Activated T-cell treated with anti-CD3 and anti-CD28 coated beads, Interleukin-2, amount 50 U/mL, for 48 hours (primary cell): Measurements from ENCODE around the gene TRIO.

ENCODE experiments used
- DNase-seq, 2 experiments: peaks; one replicate each; pipeline ENCODE4 v3.0.0-alpha.2; 2020

The TRIO gene

DNA sequence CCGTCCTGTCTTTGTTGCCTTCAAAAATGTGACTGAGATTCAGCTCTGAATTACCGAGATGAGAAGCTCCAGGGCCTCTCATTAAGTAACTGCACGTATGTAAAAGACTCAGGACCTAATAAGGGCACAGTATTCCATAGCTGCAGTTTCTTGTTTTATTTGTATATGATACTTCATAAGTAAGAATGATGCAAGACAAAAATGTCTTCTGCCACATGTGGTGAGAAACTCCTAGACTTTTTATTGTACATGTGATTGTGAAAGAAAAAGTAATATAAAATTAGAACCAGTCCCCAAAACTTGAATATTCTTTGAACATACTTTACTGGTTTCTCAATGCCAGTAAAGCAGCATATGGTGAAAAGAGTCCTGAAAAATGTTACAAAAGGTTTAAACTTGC, 328.4 kb downstream of the TRIO start:
- no peak for DNase-seq

DNA sequence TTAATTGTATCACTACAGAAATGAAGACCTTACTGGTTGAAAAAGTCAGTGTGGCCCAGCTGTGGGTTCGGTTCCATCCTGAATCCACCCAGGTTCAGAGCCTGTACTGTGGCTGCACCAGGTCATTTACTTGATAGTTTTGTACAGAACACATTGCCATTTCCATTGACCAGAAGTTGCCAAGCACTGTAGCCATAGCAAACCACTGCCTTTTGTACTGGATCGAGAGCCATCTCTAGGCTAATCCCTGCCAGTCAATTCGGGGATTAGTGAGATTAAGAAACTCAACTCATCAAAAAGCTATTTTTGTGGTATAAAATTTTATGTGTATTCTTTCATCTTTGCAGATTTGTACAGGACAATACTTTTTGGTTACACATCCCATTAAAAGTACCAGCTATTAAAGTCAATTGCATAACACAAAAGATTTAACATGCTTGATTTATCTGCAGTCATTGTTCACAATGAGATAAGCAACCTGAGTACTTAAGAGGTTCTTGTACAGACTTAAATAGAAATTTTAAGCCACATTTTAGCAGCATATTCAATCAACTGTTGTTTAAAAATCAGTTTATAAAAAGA, 329.9 kb downstream of the TRIO start:
- no peak for DNase-seq

DNA sequence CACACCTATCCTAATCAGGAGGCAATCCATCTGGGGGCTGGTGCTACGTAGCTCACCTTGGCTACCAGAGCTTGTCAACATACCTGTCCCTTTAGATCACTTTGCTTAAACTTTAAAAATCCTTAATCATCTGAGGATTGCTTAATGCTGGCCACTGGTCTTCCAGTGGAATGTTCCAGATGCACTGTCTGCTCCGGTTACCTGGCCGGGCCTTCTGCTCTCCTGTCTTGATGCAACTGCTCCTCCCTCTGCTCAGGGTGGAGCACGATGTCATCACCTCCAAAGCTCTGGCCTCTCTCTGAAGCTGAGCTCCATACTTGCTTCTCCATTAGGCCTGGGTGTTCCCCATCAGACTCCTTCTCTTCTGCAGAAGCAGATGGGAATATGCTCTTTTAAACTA, 331.9 kb downstream of the TRIO start:
- no peak for DNase-seq

DNA sequence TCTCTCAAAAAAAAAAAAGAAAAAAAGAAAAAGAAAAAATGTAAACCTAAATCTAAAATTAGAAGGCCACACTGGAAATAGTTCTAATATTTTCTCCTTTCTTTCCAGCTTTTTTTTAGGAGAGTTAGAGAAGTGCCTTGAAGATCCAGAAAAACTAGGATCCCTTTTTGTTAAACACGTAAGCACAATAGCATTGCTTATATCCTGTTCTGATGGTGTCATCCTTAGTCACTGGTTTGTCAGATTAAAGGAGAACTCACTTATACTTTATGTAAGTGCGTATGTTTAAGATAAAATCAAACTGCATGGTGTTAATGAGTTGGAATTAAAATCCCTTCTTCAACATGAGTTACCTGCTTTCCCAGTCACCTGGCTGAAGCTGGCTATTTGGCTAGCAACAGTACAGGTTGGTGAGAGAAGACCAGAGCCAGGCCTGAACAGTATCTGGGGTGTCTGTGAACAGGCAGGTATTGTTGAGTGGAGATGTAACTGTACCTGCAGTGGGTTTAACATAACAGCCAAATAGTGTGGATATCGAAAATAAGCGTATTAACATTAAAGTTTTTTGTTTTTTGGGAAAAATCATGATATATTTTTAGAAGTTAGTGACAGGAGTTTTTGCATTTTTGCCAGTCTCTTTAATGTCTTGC, 333.8 kb downstream of the TRIO start:
- DNase-seq: no peak

DNA sequence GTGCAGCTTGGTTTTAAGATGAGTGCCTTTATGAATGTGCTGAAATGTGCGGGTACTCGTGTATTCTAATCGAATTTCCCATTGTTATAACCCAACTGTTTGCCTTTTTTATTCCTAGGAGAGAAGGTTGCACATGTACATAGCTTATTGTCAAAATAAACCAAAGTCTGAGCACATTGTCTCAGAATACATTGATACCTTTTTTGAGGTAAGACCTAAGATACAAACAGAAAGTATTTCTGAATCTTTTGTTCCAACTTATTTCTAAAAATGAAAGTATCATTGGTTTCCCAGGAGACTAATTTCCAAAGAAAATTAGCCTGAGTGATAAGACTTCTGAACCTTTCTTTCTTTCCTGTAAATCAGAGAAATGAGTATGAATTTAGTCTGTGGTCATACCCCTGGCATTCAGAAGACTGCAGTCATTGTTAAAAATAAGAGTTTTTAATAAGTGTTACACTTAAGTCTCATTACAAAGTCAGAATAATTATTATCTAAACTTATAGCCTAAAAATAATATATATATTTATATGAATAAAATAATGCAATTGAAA, 336.1 kb downstream of the TRIO start:
- DNase-seq: no peak

DNA sequence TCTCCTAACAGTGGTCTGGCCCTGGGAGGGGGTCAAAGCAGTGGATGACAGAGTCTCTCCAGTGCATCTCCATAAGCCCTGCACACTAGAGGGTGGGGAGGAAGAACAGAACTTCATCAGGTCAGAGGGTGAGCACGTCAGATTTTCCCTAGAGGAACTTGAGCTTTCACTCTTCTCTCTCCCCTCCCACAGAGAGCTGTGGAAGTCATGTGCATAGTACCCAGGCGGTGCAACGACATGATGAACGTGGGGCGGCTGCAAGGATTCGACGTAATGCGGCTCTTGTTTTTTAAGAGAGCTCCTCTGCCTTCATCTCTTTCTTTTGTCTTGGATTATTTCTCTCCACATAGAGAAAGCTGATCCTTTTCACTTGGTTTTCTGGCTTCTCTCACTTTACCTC, 338.2 kb downstream of the TRIO start:
- DNase-seq: no peak

DNA sequence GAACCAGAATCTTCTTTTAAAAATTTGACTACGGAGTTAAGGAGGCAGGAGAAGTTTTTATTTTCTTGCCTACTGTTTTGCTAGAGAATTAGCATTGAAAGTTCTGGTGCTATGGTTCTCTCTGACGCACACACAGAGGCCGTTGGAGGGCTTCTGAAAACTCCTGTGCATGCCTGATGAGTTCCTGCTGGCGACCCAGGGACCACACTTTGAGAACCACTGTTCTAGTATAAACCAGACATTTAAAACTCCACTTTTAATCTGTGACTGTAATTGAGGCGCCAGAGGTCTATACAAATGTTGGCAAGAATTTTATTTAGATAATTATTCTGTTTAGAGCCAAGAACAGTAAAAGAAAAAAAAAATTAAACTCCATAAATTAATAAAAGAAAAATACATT, 338.9 kb downstream of the TRIO start:
- no peak for DNase-seq

DNA sequence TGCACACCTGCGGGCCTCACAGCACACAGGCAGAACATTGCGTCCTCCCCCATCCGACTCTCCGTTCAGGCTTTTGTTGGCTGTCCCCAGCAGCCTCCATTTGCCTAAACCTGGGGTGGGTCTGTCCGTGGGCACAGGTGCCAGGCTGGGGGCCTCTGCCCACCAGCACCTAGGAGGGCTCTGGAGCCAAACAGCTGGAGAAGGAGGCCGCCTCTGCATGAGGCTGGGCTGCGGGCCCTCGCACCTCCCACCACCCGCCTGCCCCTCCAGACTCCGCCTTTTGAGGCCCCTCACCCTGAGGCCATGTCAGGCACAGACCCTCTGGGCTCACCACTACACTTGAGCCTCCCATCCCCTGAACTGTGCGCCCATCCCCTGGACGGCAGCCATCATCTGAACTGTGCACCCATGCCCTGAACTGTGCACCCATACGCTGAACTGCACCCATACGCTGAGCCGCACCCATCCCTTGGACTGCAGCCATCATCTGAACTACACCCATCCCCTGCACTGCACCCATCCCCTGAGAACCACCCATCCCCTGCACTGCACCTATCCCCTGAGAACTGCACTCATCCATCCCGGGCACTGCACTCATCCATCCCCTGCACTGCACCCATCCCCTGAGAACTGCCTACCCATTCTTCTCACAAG, 340.5 kb downstream of the TRIO start:
- DNase-seq: no peak

DNA sequence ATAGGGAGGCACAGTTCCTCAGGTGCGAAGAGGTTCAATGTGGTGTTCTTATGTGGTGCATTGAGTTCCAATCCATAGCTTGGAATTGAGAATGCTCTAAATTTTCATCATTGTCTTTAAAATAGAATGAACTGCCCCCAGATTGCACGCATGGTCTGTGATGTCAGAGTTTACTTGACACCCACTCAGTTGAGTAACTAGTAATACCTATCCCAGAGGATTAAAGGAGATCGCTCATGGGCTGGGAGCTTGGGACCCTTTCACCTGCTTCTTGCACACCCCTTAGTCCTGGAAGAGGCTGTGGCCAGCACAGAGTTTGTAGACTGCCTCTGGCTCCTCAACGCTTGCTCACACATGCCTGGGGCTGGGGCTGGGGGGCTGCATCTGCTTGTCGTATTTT, 343.3 kb downstream of the TRIO start:
- DNase-seq: no peak

DNA sequence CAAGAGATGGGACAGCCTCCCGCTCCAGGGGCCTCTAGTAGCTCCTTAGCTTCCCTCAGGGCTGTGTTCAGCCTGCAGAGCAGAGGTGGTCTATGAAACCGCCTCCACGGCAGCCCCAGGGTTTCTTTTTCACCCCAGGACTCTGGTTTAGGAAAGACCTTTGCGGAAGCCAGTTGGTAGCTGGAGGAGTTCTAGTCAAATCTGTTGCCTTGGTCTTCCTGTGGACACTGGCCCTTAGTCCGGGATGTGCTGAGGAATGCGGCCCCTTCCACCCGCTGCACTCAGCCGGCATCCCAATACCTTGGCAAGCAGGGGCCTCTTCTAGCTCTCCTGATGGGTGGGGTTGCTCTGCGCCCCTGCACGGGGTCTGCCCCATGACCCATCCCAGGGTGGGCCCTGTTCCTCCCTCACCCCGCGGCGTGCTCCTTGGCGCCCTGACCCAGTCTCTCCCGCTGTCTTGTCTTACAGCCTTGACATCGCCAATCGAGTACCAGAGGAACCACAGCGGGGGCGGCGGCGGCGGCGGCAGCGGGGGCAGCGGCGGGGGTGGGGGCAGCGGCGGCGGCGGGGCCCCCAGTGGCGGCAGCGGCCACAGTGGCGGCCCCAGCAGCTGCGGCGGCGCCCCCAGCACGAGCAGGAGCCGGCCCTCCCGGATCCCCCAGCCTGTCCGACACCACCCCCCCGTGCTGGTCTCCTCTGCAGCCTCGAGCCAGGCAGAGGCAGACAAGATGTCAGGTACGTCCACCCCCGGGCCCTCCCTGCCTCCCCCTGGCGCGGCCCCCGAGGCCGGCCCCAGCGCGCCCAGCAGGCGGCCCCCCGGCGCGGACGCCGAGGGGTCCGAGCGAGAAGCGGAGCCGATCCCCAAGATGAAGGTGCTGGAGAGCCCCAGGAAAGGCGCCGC, 344.1 kb downstream of the TRIO start:
- no peak for DNase-seq

DNA sequence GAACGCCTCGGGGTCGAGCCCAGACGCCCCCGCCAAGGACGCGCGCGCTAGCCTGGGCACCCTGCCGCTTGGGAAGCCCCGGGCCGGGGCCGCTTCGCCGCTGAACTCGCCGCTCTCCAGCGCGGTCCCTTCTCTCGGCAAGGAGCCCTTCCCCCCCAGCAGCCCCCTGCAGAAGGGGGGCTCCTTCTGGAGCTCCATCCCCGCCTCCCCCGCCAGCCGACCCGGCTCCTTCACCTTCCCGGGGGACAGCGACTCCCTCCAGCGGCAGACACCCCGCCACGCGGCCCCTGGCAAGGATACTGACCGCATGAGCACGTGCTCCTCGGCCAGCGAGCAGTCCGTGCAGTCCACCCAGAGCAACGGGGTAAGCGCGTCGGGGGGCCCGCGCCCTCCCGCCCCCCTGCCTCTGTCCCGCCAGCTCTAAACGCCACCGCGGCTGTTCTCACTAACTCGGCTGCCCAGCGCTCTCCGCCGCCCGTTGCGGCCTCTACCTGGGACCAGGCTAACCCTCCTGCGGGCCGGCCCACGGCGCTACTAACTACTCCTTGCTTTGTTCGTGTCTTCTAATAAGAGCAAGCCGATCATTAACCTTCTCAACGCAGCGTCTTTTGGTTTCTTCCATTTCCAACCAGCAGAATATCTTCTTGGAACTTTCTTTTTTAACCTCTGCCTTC, 344.9 kb downstream of the TRIO start:
- DNase-seq: no peak

DNA sequence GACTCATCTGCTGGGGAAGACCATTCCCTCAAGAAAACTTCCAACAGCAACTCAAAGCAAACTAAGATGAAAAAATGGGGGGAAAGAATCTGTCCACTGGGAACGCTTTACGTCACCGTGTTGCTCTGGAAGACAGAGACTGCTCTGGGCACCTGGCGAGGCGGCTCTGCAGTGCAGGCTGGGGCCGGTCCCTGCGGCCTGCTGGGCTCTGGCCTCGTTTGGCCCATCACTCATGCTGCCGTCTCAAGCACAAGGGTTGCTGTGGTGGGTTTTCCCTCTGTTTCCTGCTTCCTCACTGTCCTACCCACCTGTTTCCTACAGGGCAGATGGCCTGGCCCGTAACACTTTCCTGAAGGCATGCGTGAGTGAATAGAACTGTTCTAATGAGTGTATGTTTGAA, 345.6 kb downstream of the TRIO start:
- no peak for DNase-seq

DNA sequence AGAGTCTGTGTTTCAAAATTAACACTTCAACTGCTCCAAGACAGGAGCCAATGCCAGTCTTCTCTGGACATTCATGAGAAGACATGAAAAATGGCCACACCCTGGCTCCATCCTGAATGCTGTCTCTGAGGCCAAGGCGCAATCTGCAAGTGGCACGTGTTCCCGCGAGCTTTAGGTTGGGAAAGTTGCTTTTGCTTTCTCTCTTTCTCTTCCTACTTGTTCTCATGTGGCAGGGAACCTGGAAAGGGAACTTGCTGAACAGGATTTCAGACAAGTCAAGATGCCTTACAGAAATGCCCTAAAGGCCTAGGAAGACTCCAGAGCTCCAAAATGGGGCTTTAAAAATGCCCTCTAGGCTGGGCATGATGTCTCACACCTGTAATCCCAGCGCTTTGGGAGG, 346.5 kb downstream of the TRIO start:
- DNase-seq: no peak

DNA sequence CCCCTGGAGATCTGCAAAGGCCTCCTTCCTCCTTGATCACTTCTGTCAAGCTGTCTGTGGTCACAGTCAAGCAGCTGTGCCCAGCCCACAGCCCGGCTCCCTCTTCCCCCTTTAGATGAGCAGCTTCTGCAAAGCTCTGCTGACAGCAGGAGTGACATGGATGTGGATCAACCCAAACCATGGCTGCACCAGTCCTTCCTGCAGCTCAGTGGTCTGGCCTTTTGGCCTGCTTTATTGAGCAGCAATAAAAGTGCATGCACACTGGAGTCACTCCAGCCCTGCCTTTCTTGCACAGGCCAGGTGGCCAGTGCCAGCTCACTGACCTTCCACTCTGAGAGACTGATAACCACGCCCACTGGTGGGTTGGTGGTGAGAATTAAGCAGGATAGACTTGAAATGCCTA, 347.2 kb downstream of the TRIO start:
- DNase-seq: no peak

DNA sequence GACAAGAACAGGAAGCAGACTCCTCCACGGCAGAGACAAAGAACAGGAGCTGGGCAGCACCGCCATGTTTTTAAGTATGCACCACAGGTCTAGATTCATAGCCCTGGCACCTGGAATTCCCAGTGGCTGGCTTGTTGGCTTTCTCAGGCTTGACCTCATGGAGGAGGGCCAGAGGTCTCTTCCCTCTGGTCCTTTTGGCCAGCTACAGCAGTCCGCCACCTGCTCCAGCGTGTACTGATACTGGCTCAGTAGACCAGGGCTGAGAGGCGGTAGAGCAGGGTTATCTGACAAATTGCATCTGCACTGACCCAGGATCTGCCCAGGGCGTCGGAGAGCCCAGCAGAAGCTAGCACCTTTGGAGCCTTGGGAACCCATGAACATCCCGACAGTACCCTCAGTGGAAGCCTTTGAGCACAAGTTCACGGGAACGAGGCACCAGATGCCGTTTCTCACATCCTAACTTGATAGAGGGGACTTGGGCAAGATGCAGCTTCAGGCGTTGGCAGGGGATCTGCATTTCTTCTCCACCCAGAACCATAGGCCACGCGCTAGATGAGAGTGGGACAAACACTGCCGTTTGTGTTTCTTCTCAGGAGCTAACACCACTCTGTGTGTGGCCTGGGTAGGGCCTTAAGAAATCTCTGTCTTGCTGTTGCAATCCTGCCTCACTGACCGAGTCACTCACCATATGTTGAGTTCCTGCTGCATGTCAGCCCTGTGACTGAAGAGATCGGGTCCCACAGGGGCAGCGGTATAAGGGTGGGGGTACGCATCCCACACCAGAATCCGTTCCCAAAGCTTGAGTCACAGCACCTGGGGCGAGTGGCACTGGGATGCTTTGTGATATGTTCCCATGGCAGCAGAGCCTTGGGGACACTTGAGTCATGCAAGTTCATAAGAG, 348.1 kb downstream of the TRIO start:
- DNase-seq: no peak

DNA sequence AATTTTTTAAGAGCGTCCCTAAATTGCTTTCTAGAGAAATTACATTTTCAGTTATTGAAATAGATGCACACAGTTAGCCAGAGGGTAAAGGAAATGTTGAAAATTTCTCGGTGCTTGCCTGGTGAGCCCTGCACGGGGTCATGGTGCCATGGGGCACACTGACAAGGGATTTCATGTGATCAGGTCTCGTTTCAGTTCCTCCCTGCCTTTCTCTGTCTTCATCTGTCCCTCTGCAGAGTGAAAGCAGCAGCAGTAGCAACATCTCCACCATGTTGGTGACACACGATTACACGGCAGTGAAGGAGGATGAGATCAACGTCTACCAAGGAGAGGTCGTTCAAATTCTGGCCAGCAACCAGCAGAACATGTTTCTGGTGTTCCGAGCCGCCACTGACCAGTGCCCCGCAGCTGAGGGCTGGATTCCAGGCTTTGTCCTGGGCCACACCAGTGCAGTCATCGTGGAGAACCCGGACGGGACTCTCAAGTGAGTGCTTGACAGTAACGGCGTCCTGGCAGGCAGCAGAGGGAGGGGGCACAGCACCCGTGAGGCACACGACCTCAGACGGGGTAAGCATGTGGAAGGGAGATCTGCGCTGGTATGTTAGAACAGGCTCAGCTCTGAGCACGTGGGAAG, 349.3 kb downstream of the TRIO start:
- no peak for DNase-seq

DNA sequence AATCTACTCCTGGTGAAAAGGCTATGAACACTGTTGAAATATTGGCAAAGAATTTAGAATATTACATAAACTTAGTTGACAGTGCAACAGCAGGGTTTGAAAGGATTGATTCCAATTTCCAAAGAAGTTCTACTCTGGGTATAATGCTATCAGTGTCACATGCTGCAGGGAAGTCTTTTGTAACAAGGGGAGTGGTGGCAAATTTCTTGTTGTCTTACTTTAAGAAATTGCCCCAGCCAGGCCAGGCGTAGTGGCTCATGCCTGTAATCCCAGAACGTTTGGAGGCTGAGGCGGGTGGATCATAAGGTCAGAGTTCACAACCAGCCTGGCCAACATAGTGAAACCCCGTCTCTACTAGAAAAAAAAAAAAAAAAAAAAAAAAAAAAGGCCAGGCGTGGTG, 352.2 kb downstream of the TRIO start:
- DNase-seq: no peak

DNA sequence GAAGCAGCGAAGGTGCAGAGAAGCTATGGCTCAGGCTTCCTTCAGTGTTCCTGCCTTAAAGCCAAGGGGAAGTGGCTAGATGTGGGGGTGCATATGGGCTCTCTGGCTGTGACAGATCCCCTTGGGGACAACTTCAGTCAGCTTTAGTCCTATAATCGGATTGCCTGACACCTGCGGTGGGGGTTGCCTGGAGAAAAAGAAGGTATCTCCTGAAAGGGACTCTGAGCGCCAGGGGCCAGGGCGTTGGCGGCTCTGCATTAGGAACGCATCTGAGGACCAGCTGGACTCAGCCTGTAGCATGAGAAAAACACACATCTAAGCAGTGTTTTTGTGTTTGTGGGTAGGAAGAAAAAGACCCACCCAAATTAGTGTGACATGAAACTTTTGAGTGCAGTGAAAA, 354.2 kb downstream of the TRIO start:
- DNase-seq: no peak

DNA sequence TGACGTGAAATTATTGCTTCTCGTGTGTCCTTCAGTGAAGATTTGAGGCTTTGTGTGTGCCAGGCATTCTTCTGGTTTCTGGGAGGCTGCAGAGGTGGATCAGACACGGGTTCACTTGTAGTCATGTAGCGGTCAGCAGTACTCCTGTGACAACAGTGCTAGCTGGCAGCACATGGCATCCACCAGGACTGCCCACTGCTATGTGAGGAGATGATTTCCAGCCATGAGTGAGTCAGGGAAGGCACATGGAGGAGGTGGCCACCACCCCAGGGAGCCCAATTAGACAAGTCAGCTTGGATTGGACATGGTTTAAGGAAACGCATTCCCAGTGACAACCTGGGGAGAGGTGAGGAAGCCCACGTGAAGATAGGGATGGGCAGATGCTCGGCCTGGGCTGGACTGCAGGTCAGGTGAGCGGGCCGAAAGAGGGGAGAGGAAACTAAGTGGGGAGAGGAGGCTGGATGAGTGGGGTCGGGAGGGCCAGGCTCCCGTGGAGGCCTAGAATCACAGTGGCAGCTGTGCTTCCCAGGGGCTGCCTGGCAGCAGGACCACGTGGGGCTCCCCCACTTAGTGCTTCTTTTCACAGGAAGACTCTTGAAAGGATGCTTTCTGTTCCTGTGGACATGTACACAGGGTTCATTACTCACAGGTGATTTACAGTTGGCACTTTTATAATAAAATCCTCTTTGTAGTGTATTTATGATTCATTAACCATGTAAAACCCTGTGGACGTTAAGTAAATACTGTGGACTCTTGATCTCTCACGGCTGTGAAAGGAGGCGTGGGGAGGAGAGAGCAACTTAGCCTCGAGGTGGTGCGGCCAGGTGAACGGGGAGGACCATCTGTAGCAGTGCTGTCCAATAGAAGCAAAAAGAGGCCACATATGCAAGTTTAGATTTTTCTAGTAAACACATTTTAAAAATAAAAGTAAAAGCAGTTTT, 358.5 kb downstream of the TRIO start:
- DNase-seq: no peak

DNA sequence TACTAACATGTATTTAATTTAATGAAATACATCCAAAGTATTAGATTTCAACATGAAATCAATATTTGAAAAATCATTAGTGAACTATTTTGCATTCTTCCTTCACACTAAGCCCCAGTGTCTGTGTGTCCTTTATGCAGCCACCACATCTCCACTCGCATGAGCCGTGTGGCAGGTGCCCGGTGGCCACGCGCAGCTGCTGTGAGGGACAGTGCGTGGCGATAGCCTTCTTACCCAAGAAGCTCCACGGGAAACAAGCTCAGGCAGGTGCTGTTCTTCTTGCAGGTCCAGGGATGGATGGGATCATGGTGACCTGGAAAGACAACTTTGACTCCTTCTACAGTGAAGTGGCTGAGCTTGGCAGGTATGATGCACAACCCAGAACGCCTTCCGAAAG, 359.1 kb downstream of the TRIO start:
- DNase-seq: no peak
